Testis (tissue), 2 donors: ENCODE data around the gene SIGLECL1.

Source experiments
- CTCF ChIP-seq, 3 experiments: fragments of 450-650 bp in 2 of 3; fragments of 200-600 bp in 1 of 3; sonication (generic) in 1 of 3; IDR thresholded peaks; one replicate each; pipeline ENCODE4 v1.5.1; 2016 to 2019; ENCODE audit warnings: antibody characterized with exemption in 3 of 3, mild to moderate bottlenecking in 2 of 3, moderate library complexity in 1 of 3
- POLR2A ChIP-seq: fragments of 450-650 bp; IDR thresholded peaks from one replicate; pipeline ENCODE4 v1.6.1; 2017; ENCODE audit warnings: antibody characterized with exemption, mild to moderate bottlenecking, moderate library complexity

- TF ChIP-seq CTCF (IDR thresholded peaks at IDR 0.05) (no peak), POLR2A (no peak)
Observed at GRCh38 chr19:51292971-51293370, 42.1 kb downstream of the SIGLECL1 start.
